HEK293 (cell line): ENCODE results near the gene RNF41.

Experiments used
- CTCF ChIA-PET: fragments of 350-600 bp; formaldehyde crosslinking; extraction: SDS; loops from one replicate; lab custom pipeline; 2021; ENCODE audit warnings: antibody characterized with exemption; lab: Yijun Ruan, JAX
- POLR2A ChIA-PET: fragments of 300-600 bp; formaldehyde crosslinking; extraction: SDS; loops from one replicate; lab custom pipeline; 2020; ENCODE audit warnings: antibody characterized with exemption, inconsistent platforms; lab: Yijun Ruan, JAX
- H3K27ac ChIP-seq: fragments of 200-500 bp; sonication (Bioruptor generic); 2 replicates; pipeline ENCODE4 v1.5.1; 2014; ENCODE audit warnings: low read depth, low read length, control low read depth, inconsistent platforms; ENCODE audit errors: extremely low read depth
- H3K36me3 ChIP-seq, 2 experiments: fragments of 200-500 bp in 1 of 2; sonication (Bioruptor generic) in 1 of 2; 1 replicate in 1 of 2; 2 replicates in 1 of 2; pipeline ENCODE4 v1.5.1; 2014 to 2017; ENCODE audit warnings: inconsistent platforms in 2 of 2, low read length in 2 of 2; ENCODE audit not compliant: control insufficient read depth in 2 of 2, insufficient read depth in 1 of 2
- H3K4me1 ChIP-seq: fragments of 200-500 bp; sonication (Bioruptor generic); 2 replicates; pipeline ENCODE4 v1.5.1; 2014; ENCODE audit warnings: mild to moderate bottlenecking, low read length, inconsistent platforms; ENCODE audit not compliant: control insufficient read depth, insufficient read depth
- H3K4me3 ChIP-seq: 2 replicates; pipeline ENCODE4 v1.5.1; 2011; ENCODE audit warnings: low read depth, mild to moderate bottlenecking, control low read depth, low read length, moderate library complexity
- H3K9me3 ChIP-seq: fragments of 200-500 bp; sonication (Bioruptor generic); 2 replicates; pipeline ENCODE4 v1.5.1; 2014; ENCODE audit warnings: low read depth, low read length, inconsistent platforms; ENCODE audit not compliant: control insufficient read depth, insufficient read depth
- BCL11B ChIP-seq: fragments of 450-650 bp; formaldehyde crosslinking; IDR thresholded peaks from 2 replicates; pipeline ENCODE4 v1.5.1; 2016; ENCODE audit warnings: low read depth, missing biosample characterization, missing genetic modification characterization
- GLIS1 ChIP-seq: fragments of 450-650 bp; formaldehyde crosslinking; IDR thresholded peaks from 2 replicates; pipeline ENCODE4 v1.5.1; 2016; ENCODE audit warnings: missing biosample characterization, missing genetic modification characterization
- KLF7 ChIP-seq: fragments of 450-650 bp; formaldehyde crosslinking; IDR thresholded peaks from 2 replicates; pipeline ENCODE4 v1.5.1; 2016; ENCODE audit warnings: missing biosample characterization, missing genetic modification characterization, borderline replicate concordance
- KLF8 ChIP-seq: fragments of 450-650 bp; formaldehyde crosslinking; IDR thresholded peaks from 2 replicates; pipeline ENCODE4 v1.5.1; 2016; ENCODE audit warnings: missing biosample characterization, missing genetic modification characterization
- PRDM1 ChIP-seq: fragments of 450-650 bp; formaldehyde crosslinking; IDR thresholded peaks from 2 replicates; pipeline ENCODE4; 2016; ENCODE audit warnings: missing biosample characterization, missing genetic modification characterization
- PRDM4 ChIP-seq: fragments of 450-650 bp; formaldehyde crosslinking; IDR thresholded peaks from 2 replicates; pipeline ENCODE4 v1.5.1; 2017; ENCODE audit warnings: missing biosample characterization, missing genetic modification characterization
- REPIN1 ChIP-seq: fragments of 450-650 bp; formaldehyde crosslinking; IDR thresholded peaks from 2 replicates; pipeline ENCODE4 v1.5.1; 2017; ENCODE audit warnings: missing biosample characterization, missing genetic modification characterization, low read depth
- SCRT2 ChIP-seq: fragments of 450-650 bp; formaldehyde crosslinking; IDR thresholded peaks from 2 replicates; pipeline ENCODE4 v1.5.1; 2016; ENCODE audit warnings: missing biosample characterization, missing genetic modification characterization
- TRIM28 ChIP-seq: IDR thresholded peaks from 2 replicates; pipeline ENCODE4 v1.6.1; 2011; ENCODE audit warnings: low read length, control low read depth, borderline replicate concordance
- YY1 ChIP-seq: fragments of 450-650 bp; formaldehyde crosslinking; IDR thresholded peaks from 2 replicates; pipeline ENCODE4 v1.5.1; 2018; ENCODE audit warnings: missing biosample characterization, missing genetic modification characterization
- ZBTB48 ChIP-seq: fragments of 450-650 bp; formaldehyde crosslinking; IDR thresholded peaks from 2 replicates; pipeline ENCODE4 v1.5.1; 2016; ENCODE audit warnings: missing biosample characterization, missing genetic modification characterization
- ZBTB8A ChIP-seq: fragments of 450-650 bp; formaldehyde crosslinking; IDR thresholded peaks from 2 replicates; pipeline ENCODE4 v1.5.1; 2016; ENCODE audit warnings: missing biosample characterization, missing genetic modification characterization
- ZFHX2 ChIP-seq: fragments of 450-650 bp; formaldehyde crosslinking; conservative IDR thresholded peaks from 2 replicates; pipeline ENCODE4 v1.5.1; 2016; ENCODE audit warnings: missing biosample characterization, missing genetic modification characterization
- ZIC2 ChIP-seq: fragments of 450-650 bp; formaldehyde crosslinking; IDR thresholded peaks from 2 replicates; pipeline ENCODE4 v1.5.1; 2016; ENCODE audit warnings: missing biosample characterization, missing genetic modification characterization
- ZNF146 ChIP-seq: fragments of 450-650 bp; formaldehyde crosslinking; IDR thresholded peaks from 2 replicates; pipeline ENCODE4 v1.5.1; 2016; ENCODE audit warnings: missing biosample characterization, missing genetic modification characterization
- ZNF16 ChIP-seq: fragments of 450-650 bp; formaldehyde crosslinking; IDR thresholded peaks from 2 replicates; pipeline ENCODE4 v1.5.1; 2016; ENCODE audit warnings: low read depth, missing biosample characterization, missing genetic modification characterization
- ZNF184 ChIP-seq: fragments of 450-650 bp; IDR thresholded peaks from 2 replicates; pipeline ENCODE4 v1.5.1; 2018; ENCODE audit warnings: missing biosample characterization, mild to moderate bottlenecking, missing genetic modification characterization
- ZNF221 ChIP-seq: fragments of 450-650 bp; formaldehyde crosslinking; IDR thresholded peaks from 2 replicates; pipeline ENCODE4 v1.5.1; 2017; ENCODE audit warnings: missing biosample characterization, missing genetic modification characterization, borderline replicate concordance
- ZNF280C ChIP-seq: fragments of 450-650 bp; formaldehyde crosslinking; IDR thresholded peaks from 2 replicates; pipeline ENCODE4 v1.5.1; 2016; ENCODE audit warnings: missing biosample characterization, missing genetic modification characterization
- ZNF416 ChIP-seq: fragments of 450-650 bp; formaldehyde crosslinking; IDR thresholded peaks from 2 replicates; pipeline ENCODE4 v1.5.1; 2016; ENCODE audit warnings: missing biosample characterization, missing genetic modification characterization
- ZNF501 ChIP-seq: fragments of 450-650 bp; formaldehyde crosslinking; IDR thresholded peaks from 2 replicates; pipeline ENCODE4 v1.5.1; 2016; ENCODE audit warnings: missing biosample characterization, missing genetic modification characterization
- ZNF560 ChIP-seq: fragments of 450-650 bp; formaldehyde crosslinking; IDR thresholded peaks from 2 replicates; pipeline ENCODE4 v1.5.1; 2017; ENCODE audit warnings: missing biosample characterization, missing genetic modification characterization, borderline replicate concordance
- ZNF561 ChIP-seq: fragments of 450-650 bp; IDR thresholded peaks from 2 replicates; pipeline ENCODE4 v1.5.1; 2018; ENCODE audit warnings: missing biosample characterization, missing genetic modification characterization, borderline replicate concordance
- ZNF654 ChIP-seq: fragments of 450-650 bp; formaldehyde crosslinking; IDR thresholded peaks from 2 replicates; pipeline ENCODE4 v1.5.1; 2016; ENCODE audit warnings: low read depth, missing biosample characterization, missing genetic modification characterization
- ZNF747 ChIP-seq: fragments of 450-650 bp; formaldehyde crosslinking; IDR thresholded peaks from 2 replicates; pipeline ENCODE4 v1.5.1; 2016; ENCODE audit warnings: missing biosample characterization, missing genetic modification characterization
- ZNF830 ChIP-seq: fragments of 450-650 bp; IDR thresholded peaks from 2 replicates; pipeline ENCODE4 v1.5.0; 2018; ENCODE audit warnings: missing biosample characterization, missing genetic modification characterization, low read depth, mild to moderate bottlenecking, moderate library complexity
- ZNF837 ChIP-seq: fragments of 450-650 bp; formaldehyde crosslinking; IDR thresholded peaks from 2 replicates; pipeline ENCODE4 v1.5.1; 2016; ENCODE audit warnings: missing biosample characterization, missing genetic modification characterization
- ZSCAN30 ChIP-seq: fragments of 450-650 bp; IDR thresholded peaks from 2 replicates; pipeline ENCODE4 v1.5.1; 2018; ENCODE audit warnings: missing biosample characterization, mild to moderate bottlenecking, missing genetic modification characterization, moderate library complexity
- TF ChIP-seq, protein P1 (sequence below): fragments of 450-650 bp; formaldehyde crosslinking; optimal IDR thresholded peaks from 2 replicates; pipeline ENCODE3; 2016; ENCODE audit warnings: missing biosample characterization, mild to moderate bottlenecking, missing genetic modification characterization

The RNF41 gene

DNA sequence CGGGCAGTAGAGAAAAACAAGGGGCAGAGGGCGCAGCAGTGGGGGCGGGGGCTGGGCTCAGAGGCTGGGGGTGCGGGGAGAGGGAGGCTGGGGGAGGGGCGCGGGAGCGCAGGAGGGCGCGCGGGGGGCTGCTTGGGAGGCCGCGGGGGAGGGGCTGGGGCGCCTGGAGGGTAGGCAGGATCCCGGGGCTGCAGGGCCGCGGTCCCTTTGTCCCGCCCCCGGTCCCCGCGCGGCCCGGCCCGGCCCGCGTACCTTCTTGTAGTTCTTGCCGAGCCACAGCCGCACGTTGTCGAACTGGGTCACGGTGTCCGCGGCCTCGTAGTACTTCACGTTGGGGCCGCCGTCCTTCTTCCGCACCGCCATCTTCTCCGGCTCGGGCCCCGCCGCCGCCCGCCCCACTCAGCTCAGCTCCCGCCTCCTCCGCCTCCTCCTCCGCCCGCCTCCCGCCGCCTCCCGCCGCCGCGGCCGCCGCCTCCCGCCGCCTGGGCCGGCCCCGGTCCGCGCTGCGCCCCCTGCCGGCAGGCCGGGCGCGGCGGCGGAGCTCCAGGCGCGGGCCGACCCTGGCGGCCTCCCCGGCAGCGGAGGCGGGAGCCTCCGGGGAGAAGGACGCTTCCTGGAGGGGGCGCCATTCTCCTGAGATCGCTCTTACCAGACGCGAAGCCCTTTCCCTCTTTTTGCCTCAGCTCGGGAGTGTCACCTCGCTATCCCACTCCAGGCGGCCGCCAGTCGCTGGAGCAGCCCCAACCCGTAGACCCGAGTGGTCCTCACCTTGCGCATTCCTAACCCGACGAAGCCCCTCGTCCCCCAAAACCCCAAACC, 32.4 kb downstream of the RNF41 start, which contains the start of gene SMARCC2 (continued):
- TF ChIP-seq SCRT2 (tag by site-specific recombination) (no peak), YY1 (tag by site-specific recombination) (peak; percentile 50; the same call in 1 of the 2 replicates), PRDM4 (tag by site-specific recombination) (no peak), ZNF654 (peak; percentile 40), KLF7 (tag by site-specific recombination) (no peak), ZNF560 (tag by site-specific recombination) (no peak), ZNF16 (tag by site-specific recombination) (no peak), ZNF146 (no peak), REPIN1 (tag by site-specific recombination) (no peak), ZNF184 (peak; percentile 30; the same call in 1 of the 2 replicates), ZFHX2 (peak; percentile 76), ZNF747 (no peak), KLF8 (tag by site-specific recombination) (peak; percentile 71; the same call in 1 of the 2 replicates), ZNF501 (tag by site-specific recombination) (no peak), ZNF221 (tag by site-specific recombination) (peak; percentile 29; the same call in 1 of the 2 replicates), ZSCAN30 (tag by site-specific recombination) (peak; percentile 77), PRDM1 (tag by site-specific recombination) (peak; percentile 90), ZBTB48 (no peak), ZNF837 (tag by site-specific recombination) (no peak)

GRCh38 chr12:56188778-56189098, 33.0 kb downstream of the RNF41 start:
- Histone ChIP-seq H3K4me3 (peak overlapping the region; percentile 87), H3K27ac (peak overlapping the region; percentile 78)
- POLR2A ChIA-PET = interaction anchor here (0.7 to 5.3 kb wide), 13 partner anchors 11 to 142 kb away, joined by 3 to 59 read pairs (median 9); partner anchors contain the start of genes ANKRD52, ESYT1, MYL6 and PA2G4
- CTCF ChIA-PET = interaction anchor here (0.6 to 6.1 kb wide), 25 partner anchors 9 to 948 kb away, joined by 3 to 86 read pairs (median 10); partner anchors contain the start of genes ANKRD52, ESYT1, PA2G4 and RNF41
- TF ChIP-seq, protein P1, sequence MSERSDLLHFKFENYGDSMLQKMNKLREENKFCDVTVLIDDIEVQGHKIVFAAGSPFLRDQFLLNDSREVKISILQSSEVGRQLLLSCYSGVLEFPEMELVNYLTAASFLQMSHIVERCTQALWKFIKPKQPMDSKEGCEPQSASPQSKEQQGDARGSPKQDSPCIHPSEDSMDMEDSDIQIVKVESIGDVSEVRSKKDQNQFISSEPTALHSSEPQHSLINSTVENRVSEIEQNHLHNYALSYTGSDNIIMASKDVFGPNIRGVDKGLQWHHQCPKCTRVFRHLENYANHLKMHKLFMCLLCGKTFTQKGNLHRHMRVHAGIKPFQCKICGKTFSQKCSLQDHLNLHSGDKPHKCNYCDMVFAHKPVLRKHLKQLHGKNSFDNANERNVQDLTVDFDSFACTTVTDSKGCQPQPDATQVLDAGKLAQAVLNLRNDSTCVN = peak; percentile 6
- peak; percentile 34; the same call in 1 of the 2 replicates for TF ChIP-seq ZBTB48
- TF ChIP-seq GLIS1 (tag by site-specific recombination) = 0 out of 2 replicates have a peak, but pooled peaks have one; percentile 12
- TF ChIP-seq ZNF830 (tag by site-specific recombination) = no peak
- no peak for TF ChIP-seq ZNF416 (tag by site-specific recombination)
- TF ChIP-seq ZNF561 (tag by site-specific recombination) = no peak
- TF ChIP-seq BCL11B (tag by site-specific recombination) = no peak
- no peak for TF ChIP-seq TRIM28
- TF ChIP-seq ZNF280C (tag by site-specific recombination) = no peak
- TF ChIP-seq ZBTB8A (tag by site-specific recombination) = peak; percentile 86
- 0 out of 2 replicates have a peak, but pooled peaks have one; percentile 25 for TF ChIP-seq ZIC2 (tag by site-specific recombination)
- TF ChIP-seq, all 188 proteins: peak for 5
- Histone ChIP-seq H3K36me3 (peaks cover 21 to 36% of the 10 kb centered on the region in 2 experiments), H3K4me1 (no peaks in the 10 kb centered on the region; the same call in 1 of the 2 replicates), H3K9me3 (no peaks in the 10 kb centered on the region)
